Esophagus muscularis mucosa (tissue), 4 donors: ENCODE measurements around the gene JMJD1C. TPM values are rescaled to one million over a fixed set of nuclear protein-coding genes. Genes with fewer than 3 reads are reported as not detected.

Source experiments
- DNase-seq: peaks from one replicate; pipeline ENCODE4 v3.0.0-alpha.2; 2017; ENCODE audit errors: extremely low spot score
- H3K27ac ChIP-seq, 4 donors: fragments of 200-600 bp; sonication (generic); replicated peaks in 1 of 4; 1 replicate in 3 of 4; 2 replicates in 1 of 4; pipeline ENCODE4 v1.5.1; 2016 to 2019; ENCODE audit warnings: mild to moderate bottlenecking in 1 of 4
- H3K27me3 ChIP-seq, 4 donors: fragments of 200-600 bp; sonication (generic); one replicate each; pipeline versions ENCODE4 v1.5.1 to v1.6.0; 2016 to 2019
- H3K36me3 ChIP-seq, 4 donors: fragments of 200-600 bp; sonication (generic); one replicate each; pipeline ENCODE4 v1.5.1; 2016 to 2019
- H3K4me1 ChIP-seq, 4 donors: fragments of 200-600 bp; sonication (generic); one replicate each; pipeline ENCODE4 v1.5.1; 2016 to 2019
- H3K4me3 ChIP-seq, 4 donors: fragments of 200-600 bp; sonication (generic); 1 replicate in 2 of 4; 2 replicates in 2 of 4; pipeline ENCODE4 v1.5.1; 2016 to 2019; ENCODE audit warnings: mild to moderate bottlenecking in 4 of 4, moderate library complexity in 1 of 4
- H3K9me3 ChIP-seq, 4 donors: fragments of 200-600 bp; sonication (generic); 1 replicate in 3 of 4; 2 replicates in 1 of 4; pipeline ENCODE4 v1.5.1; 2016 to 2019
- CTCF ChIP-seq, 3 experiments: fragments of 200-600 bp in 2 of 3; fragments of 450-650 bp in 1 of 3; sonication (generic) in 2 of 3; IDR thresholded peaks; one replicate each; pipeline ENCODE4 v1.5.1; 2017 to 2019; ENCODE audit warnings: antibody characterized with exemption in 3 of 3, mild to moderate bottlenecking in 2 of 3, moderate library complexity in 1 of 3
- EP300 ChIP-seq: sonication (generic); formaldehyde crosslinking; IDR thresholded peaks from one replicate; pipeline ENCODE4 v1.6.1; 2017; ENCODE audit warnings: antibody characterized with exemption
- POLR2A ChIP-seq: fragments of 450-650 bp; IDR thresholded peaks from one replicate; pipeline ENCODE4 v1.6.1; 2017; ENCODE audit warnings: antibody characterized with exemption, moderate library complexity, mild to moderate bottlenecking, low read depth
- POLR2AphosphoS5 ChIP-seq, 2 donors: sonication (generic); formaldehyde crosslinking; IDR thresholded peaks; one replicate each; pipeline ENCODE4 v1.6.1; 2017; ENCODE audit warnings: antibody characterized with exemption in 2 of 2
- WGBS: methylation state at CpG from one replicate; pipeline ENCODE4 v1.1.5; 2018; 5-methylcytosine and 5-hydroxymethylcytosine counted together
- intact Hi-C: fragments of 100-400 bp; cut with DNase I; formaldehyde crosslinking; loops from one replicate; pipeline ENCODE4 v1.15.1; 2023
- total RNA-seq, 4 donors: library from RNA; depleted of rRNA; stranded (reverse); fragments of >200 nt; gene quantifications; one replicate each; pipeline versions ENCODE4 v1.1.0 to v1.2.1, GENCODE V29; 2016

The JMJD1C gene
- total RNA-seq, 4 donors from 2014 or later, result 60.3 to 89.7 (median 79.8) TPM

GRCh38 chr10:63173468-63174232 is 292.1 kb downstream of the JMJD1C start:
- Histone ChIP-seq H3K4me1 (peaks cover 8 to 39% (median 30%) of the 10 kb centered on the region in 4 donors), H3K27me3 (no peaks in the 10 kb centered on the region), H3K27ac (no peak overlapping the region), H3K4me3 (no peak overlapping the region), H3K9me3 (no peaks in the 10 kb centered on the region), H3K36me3 (peaks cover 6 to 70% (median 42%) of the 10 kb centered on the region in 4 donors)
- 92% methylated on average over 1 of the region's 1 CpG for WGBS
- DNase-seq, result no peak
- TF ChIP-seq POLR2A (no peak), EP300 (no peak), POLR2AphosphoS5 (IDR thresholded peaks at IDR 0.05) (no peak), CTCF (IDR thresholded peaks at IDR 0.05) (no peak)
- intact Hi-C loops, result no loop called here

- H3K4me3 ChIP-seq, result no peak overlapping the region
- intact Hi-C loops, result loop anchor here (2.0 kb wide), 1 partner anchor 551 kb away; no protein-coding TSS in a partner anchor
- H3K36me3 ChIP-seq, result peaks cover 5 to 59% (median 30%) of the 10 kb centered on the region in 4 donors
- no peak for TF ChIP-seq POLR2AphosphoS5 (IDR thresholded peaks at IDR 0.05)
- TF ChIP-seq POLR2A, result no peak
- TF ChIP-seq EP300, result no peak
- no peak for TF ChIP-seq CTCF (IDR thresholded peaks at IDR 0.05)
- no peaks in the 10 kb centered on the region for H3K9me3 ChIP-seq
- H3K27ac ChIP-seq, result peak overlapping the region in 1 of 4 donors; percentile 12
- WGBS, result 87% methylated on average over 1 of the region's 1 CpG
- no peaks in the 10 kb centered on the region for H3K27me3 ChIP-seq
- peaks cover 10 to 41% (median 36%) of the 10 kb centered on the region in 4 donors for H3K4me1 ChIP-seq
- no peak for DNase-seq
Observed at GRCh38 chr10:63171926-63172325, 293.9 kb downstream of the JMJD1C start.

- Histone ChIP-seq H3K27me3 (no peaks in the 10 kb centered on the region), H3K4me1 (peaks cover 11 to 42% (median 37%) of the 10 kb centered on the region in 4 donors), H3K9me3 (no peaks in the 10 kb centered on the region), H3K4me3 (no peak overlapping the region), H3K36me3 (peaks cover 0 to 54% (median 28%) of the 10 kb centered on the region in 4 donors), H3K27ac (peak overlapping the region in 1 of 4 donors; percentile 12)
- intact Hi-C loops, result loop anchor here (2.0 kb wide), 1 partner anchor 551 kb away; no protein-coding TSS in a partner anchor
- 50% methylated on average over 1 of the region's 1 CpG for WGBS
- DNase-seq, result no peak
- TF ChIP-seq POLR2A, result no peak
- TF ChIP-seq EP300, result no peak
- TF ChIP-seq POLR2AphosphoS5 (IDR thresholded peaks at IDR 0.05), result no peak
- TF ChIP-seq CTCF (IDR thresholded peaks at IDR 0.05), result no peak
Observed at GRCh38 chr10:63171255-63171855, 294.4 kb downstream of the JMJD1C start.

GRCh38 chr10:63169624-63170023 is 296.2 kb downstream of the JMJD1C start:
- no peak for TF ChIP-seq CTCF (IDR thresholded peaks at IDR 0.05)
- no peak for TF ChIP-seq POLR2A
- TF ChIP-seq POLR2AphosphoS5 (IDR thresholded peaks at IDR 0.05), result no peak
- TF ChIP-seq EP300, result no peak
- no peaks in the 10 kb centered on the region for H3K9me3 ChIP-seq
- no peak for DNase-seq
- intact Hi-C loops, result loop anchor here (2.0 to 5.0 kb wide), 3 partner anchors 298 to 553 kb away; partner anchors contain the start of gene JMJD1C
- peaks cover 0 to 44% (median 19%) of the 10 kb centered on the region in 4 donors for H3K36me3 ChIP-seq
- peak overlapping the region in 3 of 4 donors; percentile 15 to 26 (median 21) for H3K27ac ChIP-seq
- H3K27me3 ChIP-seq, result no peaks in the 10 kb centered on the region
- WGBS, result 51% methylated on average over 2 of the region's 2 CpGs
- no peak overlapping the region for H3K4me3 ChIP-seq
- H3K4me1 ChIP-seq, result peaks cover 11 to 44% (median 39%) of the 10 kb centered on the region in 4 donors
